Measurements from ENCODE around the gene FOXP1. TPM values are rescaled to one million over a fixed set of nuclear protein-coding genes. Genes with fewer than 3 reads are reported as not detected.
A peak's percentile ranks its signal among the peaks of the same experiment; 100 is the strongest.

Gene FOXP1
- total and polyA plus RNA-seq, 2 of the 8 experiments (the other 6 are each of a cell fraction or from before 2014, with no cell fraction given) = 13.9 to 25.4 TPM

- Histone ChIP-seq H4K5ac (ENCODE audit: insufficient read length, low read depth, low read length) (no peak overlapping the region), H3K27ac (ENCODE audit: low read depth, low read length) (no peak overlapping the region), H2BK20ac (ENCODE audit: low read length) (no peak overlapping the region), H3K18ac (ENCODE audit: extremely low read depth, low read length) (no peak overlapping the region), H3K36me3 (ENCODE audit: control insufficient read depth in 2 of 4, insufficient read depth in 4 of 4, low read length in 3 of 4) (peaks cover 0 to 6% (median 0%) of the 10 kb centered on the region in 4 experiments; a peak in 2 of 8 replicates), H2AK5ac (ENCODE audit: low read depth, low read length) (no peak overlapping the region), H2BK15ac (ENCODE audit: low read length) (no peak overlapping the region), H4K20me1 (replicated peaks in 1 of 2; ENCODE audit: control insufficient read depth in 1 of 2, insufficient read depth in 2 of 2, low read length in 2 of 2) (no peaks in the 10 kb centered on the region), H3K4me2 (ENCODE audit: insufficient read depth in 1 of 2, low read depth in 2 of 2, low read length in 2 of 2) (peak overlapping the region in 1 of 2 experiments; percentile 14; a peak in 1 of 4 replicates), H3K23ac (ENCODE audit: insufficient read length) (no peak overlapping the region), H4K8ac (ENCODE audit: extremely low read depth, insufficient read depth, low read length) (no peak overlapping the region), H3K79me1 (ENCODE audit: low read depth, low read length) (no peaks in the 10 kb centered on the region; the same call in 1 of the 2 replicates), H3K4me3 (ENCODE audit: extremely low read depth in 1 of 4, insufficient read depth in 2 of 4, low read depth in 3 of 4, low read length in 4 of 4) (no peak overlapping the region), H3K9me3 (ENCODE audit: insufficient read depth in 2 of 2, low read depth in 1 of 2, low read length in 1 of 2) (no peaks in the 10 kb centered on the region), H2BK5ac (ENCODE audit: low read depth, low read length) (no peak overlapping the region), H2BK120ac (replicated peaks; ENCODE audit: low read depth, low read length) (no peak overlapping the region), H3K23me2 (ENCODE audit: low read depth, low read length) (no peaks in the 10 kb centered on the region; the same call in 1 of the 2 replicates), H3K9ac (replicated peaks in 1 of 4; ENCODE audit: extremely low read depth in 1 of 4, low read depth in 3 of 4, low read length in 3 of 4) (no peak overlapping the region), H3K4me1 (replicated peaks in 1 of 4; ENCODE audit: control insufficient read depth in 3 of 4, insufficient read depth in 4 of 4, low read length in 3 of 4) (peaks cover 0 to 10% (median 8%) of the 10 kb centered on the region in 4 experiments; a peak in 5 of 7 replicates), H3K79me2 (ENCODE audit: control insufficient read depth in 1 of 2, insufficient read depth in 2 of 2, low read length in 2 of 2) (no peaks in the 10 kb centered on the region), H3K56ac (replicated peaks; ENCODE audit: insufficient read length, low read depth, low read length) (no peak overlapping the region), H2BK12ac (ENCODE audit: low read depth, low read length) (no peak overlapping the region), H3K4ac (replicated peaks; ENCODE audit: insufficient read length, low read depth, low read length) (no peak overlapping the region), H2AFZ (ENCODE audit: low read length) (no peak overlapping the region), H3K27me3 (replicated peaks in 1 of 4; ENCODE audit: control insufficient read depth in 3 of 4, extremely low read depth in 1 of 4, insufficient read depth in 3 of 4, low read length in 3 of 4) (no peaks in the 10 kb centered on the region), H4K91ac (replicated peaks; ENCODE audit: insufficient read length, low read length) (no peak overlapping the region), H3K14ac (ENCODE audit: insufficient read length) (no peak overlapping the region)
- CTCF ChIA-PET (ENCODE audit: partially characterized antibody) = no interaction called here
- TF ChIP-seq EZH2 (IDR thresholded peaks at IDR 0.05; ENCODE audit: low read depth, low read length, severe bottlenecking) = no peak
- no peak for TF ChIP-seq SP2 (IDR thresholded peaks at IDR 0.05; ENCODE audit: low read length)
- TF ChIP-seq ATF2 (IDR thresholded peaks at IDR 0.05; ENCODE audit: low read length) = no peak
- TF ChIP-seq MAX (IDR thresholded peaks at IDR 0.05) = no peak
- no peak for TF ChIP-seq SUZ12 (IDR thresholded peaks at IDR 0.05; ENCODE audit: low read length)
- TF ChIP-seq SRF (IDR thresholded peaks at IDR 0.05; ENCODE audit: low read depth, low read length) = no peak
- TF ChIP-seq GABPA (IDR thresholded peaks at IDR 0.05; ENCODE audit: borderline replicate concordance, insufficient read depth, low read length) = no peak
- no peak for TF ChIP-seq NANOG (IDR thresholded peaks at IDR 0.05; ENCODE audit: insufficient read depth, low read depth, low read length, poor library complexity, severe bottlenecking)
- TF ChIP-seq SIRT6 (IDR thresholded peaks at IDR 0.05; ENCODE audit: low read length) = no peak
- no peak for TF ChIP-seq SIX5 (IDR thresholded peaks at IDR 0.05; ENCODE audit: low read depth, low read length)
- TF ChIP-seq BACH1 (IDR thresholded peaks at IDR 0.05; ENCODE audit: low read length) = no peak
- POLR2A ChIA-PET (ENCODE audit: partially characterized antibody) = no interaction called here
- DNase-seq (ENCODE audit: low read depth in 1 of 2, low spot score in 2 of 2) (no peak), FAIRE-seq (no peak)
- 88% methylated on average over 14 of the region's 14 CpGs; no CpG with 5 or more reads in 1 of the 2 experiments for WGBS, 2 experiments (ENCODE audit: extremely low coverage in 1 of 2, insufficient coverage in 1 of 2, insufficient read length in 1 of 2, insufficient replicate concordance in 2 of 2, low coverage in 1 of 2, low lambda C conversion rate in 2 of 2, missing lambda C conversion rate in 1 of 2)
Observed at GRCh38 chr3:70959506-70960291, 623.8 kb downstream of the FOXP1 start.

Measured in H1 (cell line).